CD8-positive, alpha-beta memory T cell (primary cell): ENCODE data around the gene TREH. TPM values are rescaled to one million over a fixed set of nuclear protein-coding genes. Genes with fewer than 3 reads are reported as not detected.
"Not testable (repeated sequence)": the region's sequence is repeated elsewhere in the genome, so short reads cannot be mapped to it uniquely, and the experiment has no call there.

Experiments used
- CTCF ChIA-PET: fragments of 350-600 bp; sonication (Branson Sonifier 250); formaldehyde crosslinking; loops from one replicate; lab custom pipeline; 2021; ENCODE audit warnings: antibody characterized with exemption; lab: Charles Lee
- POLR2A ChIA-PET: fragments of 350-600 bp; sonication (Branson Sonifier 250); formaldehyde crosslinking; loops from one replicate; lab custom pipeline; 2021; ENCODE audit warnings: antibody characterized with exemption; lab: Charles Lee
- DNase-seq, 5 donors: peaks; one replicate each; pipeline versions ENCODE4 v3.0.0 to v3.0.0-alpha.2; 2020 to 2022; ENCODE audit warnings: mixed read lengths in 1 of 5
- H3K27ac ChIP-seq: one replicate; pipeline ENCODE4 v1.7.0; 2013; ENCODE audit warnings: low read depth, mild to moderate bottlenecking, low read length, moderate library complexity
- H3K27me3 ChIP-seq: 2 replicates; pipeline ENCODE4 v1.7.0; 2013; ENCODE audit warnings: low read length, mild to moderate bottlenecking; ENCODE audit not compliant: insufficient read depth, poor library complexity, severe bottlenecking
- H3K36me3 ChIP-seq: 2 replicates; pipeline ENCODE4 v1.7.0; 2013; ENCODE audit warnings: mild to moderate bottlenecking, low read length, moderate library complexity; ENCODE audit not compliant: insufficient read depth
- H3K4me1 ChIP-seq: 2 replicates; pipeline ENCODE4 v1.7.0; 2013; ENCODE audit warnings: mild to moderate bottlenecking, low read length, moderate library complexity; ENCODE audit not compliant: insufficient read depth
- H3K4me3 ChIP-seq: 2 replicates; pipeline ENCODE4 v1.7.0; 2013; ENCODE audit warnings: mild to moderate bottlenecking, low read length
- H3K9me3 ChIP-seq: 2 replicates; pipeline ENCODE4 v1.7.0; 2013; ENCODE audit warnings: mild to moderate bottlenecking, low read length
- H3K27ac Mint-ChIP-seq, 8 donors: one replicate each; pipeline ENCODE4 v1.8.0; 2020 to 2021; ENCODE audit warnings: mixed read lengths in 8 of 8, mild to moderate bottlenecking in 6 of 8, inconsistent platforms in 3 of 8, moderate library complexity in 3 of 8
- H3K27me3 Mint-ChIP-seq, 2 donors: one replicate each; pipeline ENCODE4 v1.8.0; 2020 to 2021; ENCODE audit warnings: mixed read lengths in 2 of 2, mild to moderate bottlenecking in 1 of 2, moderate library complexity in 1 of 2
- H3K36me3 Mint-ChIP-seq, 3 donors: one replicate each; pipeline ENCODE4 v1.8.0; 2020 to 2021; ENCODE audit warnings: mixed read lengths in 3 of 3, inconsistent platforms in 1 of 3, mild to moderate bottlenecking in 1 of 3
- H3K4me1 Mint-ChIP-seq, 3 donors: one replicate each; pipeline ENCODE4 v1.8.0; 2020 to 2021; ENCODE audit warnings: mixed read lengths in 3 of 3, inconsistent platforms in 1 of 3, mild to moderate bottlenecking in 1 of 3
- H3K4me3 Mint-ChIP-seq, 7 donors: one replicate each; pipeline ENCODE4 v1.8.0; 2020 to 2021; ENCODE audit warnings: mixed read lengths in 7 of 7, mild to moderate bottlenecking in 6 of 7, moderate library complexity in 4 of 7, inconsistent platforms in 2 of 7
- H3K9me3 Mint-ChIP-seq, 5 donors: one replicate each; pipeline ENCODE4 v1.8.0; 2020 to 2022; ENCODE audit warnings: mixed read lengths in 5 of 5, mild to moderate bottlenecking in 3 of 5, moderate library complexity in 2 of 5, inconsistent platforms in 1 of 5
- polyA plus RNA-seq: library from polyadenylated mRNA; unstranded; fragments of 300-500 nt; fragmentation: Illumina TruSeq; gene quantifications from one replicate; pipeline ENCODE4 v1.2.3, GENCODE V29; 2021
- total RNA-seq, 2 experiments: library from RNA; stranded (reverse); gene quantifications; one replicate each; pipeline ENCODE4 v1.2.3, GENCODE V29; 2021

The TREH gene
- total and polyA plus RNA-seq, 3 experiments from 2014 or later = not detected

- H3K9me3 Mint-ChIP-seq, H3K27me3 ChIP-seq, H3K4me3 Mint-ChIP-seq, H3K9me3 ChIP-seq, H3K4me3 ChIP-seq, H3K36me3 ChIP-seq, H3K4me1 Mint-ChIP-seq, H3K27me3 Mint-ChIP-seq, H3K27ac ChIP-seq, POLR2A ChIA-PET, H3K36me3 Mint-ChIP-seq, CTCF ChIA-PET, H3K4me1 ChIP-seq, DNase-seq: not testable (repeated sequence)
- H3K27ac Mint-ChIP-seq = peak overlapping the region in 1 of 8 donors; percentile 69
These were observed 38.3 kb upstream of the TREH start for GRCh38 chr11:118717733-118718132.

- H3K27me3 Mint-ChIP-seq, H3K4me3 Mint-ChIP-seq, POLR2A ChIA-PET, H3K36me3 Mint-ChIP-seq, H3K4me3 ChIP-seq, H3K4me1 ChIP-seq, CTCF ChIA-PET, H3K4me1 Mint-ChIP-seq, H3K9me3 Mint-ChIP-seq, H3K27ac ChIP-seq, DNase-seq, H3K27me3 ChIP-seq, H3K9me3 ChIP-seq, H3K36me3 ChIP-seq: not testable (repeated sequence)
- H3K27ac Mint-ChIP-seq = peak overlapping the region in 1 of 8 donors; percentile 38
These were observed 37.8 kb upstream of the TREH start for GRCh38 chr11:118717221-118717620.

- Mint-ChIP-seq H3K4me3 (no peak overlapping the region), H3K4me1 (peaks cover 0 to 2% (median 0%) of the 10 kb centered on the region in 3 donors), H3K27me3 (no peaks in the 10 kb centered on the region), H3K27ac (no peak overlapping the region), H3K36me3 (no peaks in the 10 kb centered on the region), H3K9me3 (no peaks in the 10 kb centered on the region)
- CTCF ChIA-PET = interaction anchor here (1.0 kb wide), 1 partner anchor 10 kb away, joined by 3 read pairs; no protein-coding TSS in a partner anchor
- Histone ChIP-seq H3K36me3 (no peaks in the 10 kb centered on the region), H3K27ac (no peak overlapping the region), H3K9me3 (no peaks in the 10 kb centered on the region), H3K4me3 (no peak overlapping the region), H3K27me3 (no peaks in the 10 kb centered on the region), H3K4me1 (no peaks in the 10 kb centered on the region)
- no peak for DNase-seq
- POLR2A ChIA-PET = no interaction called here
These were observed 36.4 kb upstream of the TREH start for GRCh38 chr11:118715837-118716260.

- POLR2A ChIA-PET = no interaction called here
- Mint-ChIP-seq H3K36me3 (no peaks in the 10 kb centered on the region), H3K9me3 (no peaks in the 10 kb centered on the region), H3K27me3 (no peaks in the 10 kb centered on the region), H3K27ac (no peak overlapping the region), H3K4me1 (peaks cover 0 to 2% (median 0%) of the 10 kb centered on the region in 3 donors), H3K4me3 (no peak overlapping the region)
- no peaks in the 10 kb centered on the region for H3K27me3 ChIP-seq
- H3K36me3 ChIP-seq = no peaks in the 10 kb centered on the region
- no peaks in the 10 kb centered on the region for H3K9me3 ChIP-seq
- H3K27ac ChIP-seq = no peak overlapping the region
- no peak overlapping the region for H3K4me3 ChIP-seq
- CTCF ChIA-PET = interaction anchor here (1.0 kb wide), 1 partner anchor 10 kb away, joined by 3 read pairs; no protein-coding TSS in a partner anchor
- no peaks in the 10 kb centered on the region for H3K4me1 ChIP-seq
- DNase-seq = no peak
These were observed 35.9 kb upstream of the TREH start for GRCh38 chr11:118715245-118715831.

GRCh38 chr11:118714816-118715215, 35.4 kb upstream of the TREH start:
- Mint-ChIP-seq H3K9me3 (no peaks in the 10 kb centered on the region), H3K4me1 (peaks cover 0 to 2% (median 0%) of the 10 kb centered on the region in 3 donors), H3K27me3 (no peaks in the 10 kb centered on the region), H3K4me3 (no peak overlapping the region), H3K27ac (peak overlapping the region in 1 of 8 donors; percentile 78), H3K36me3 (no peaks in the 10 kb centered on the region)
- H3K27me3 ChIP-seq = no peaks in the 10 kb centered on the region
- H3K4me1 ChIP-seq = no peaks in the 10 kb centered on the region
- no peak overlapping the region for H3K4me3 ChIP-seq
- DNase-seq = no peak
- H3K36me3 ChIP-seq = no peaks in the 10 kb centered on the region
- CTCF ChIA-PET = interaction anchor here (1.0 kb wide), 1 partner anchor 9 kb away, joined by 3 read pairs; no protein-coding TSS in a partner anchor
- no peaks in the 10 kb centered on the region for H3K9me3 ChIP-seq
- no peak overlapping the region for H3K27ac ChIP-seq
- POLR2A ChIA-PET = no interaction called here

GRCh38 chr11:118714416-118714815, 35.0 kb upstream of the TREH start:
- DNase-seq, H3K27me3 ChIP-seq, POLR2A ChIA-PET, H3K9me3 Mint-ChIP-seq, H3K4me1 ChIP-seq, H3K36me3 Mint-ChIP-seq, H3K4me3 ChIP-seq, H3K4me3 Mint-ChIP-seq, H3K27me3 Mint-ChIP-seq, H3K9me3 ChIP-seq, H3K36me3 ChIP-seq, H3K27ac ChIP-seq, CTCF ChIA-PET, H3K4me1 Mint-ChIP-seq, H3K27ac Mint-ChIP-seq: not testable (repeated sequence)

- Mint-ChIP-seq H3K27ac (peak overlapping the region in 1 of 8 donors; percentile 25), H3K4me3 (no peak overlapping the region), H3K27me3 (no peaks in the 10 kb centered on the region), H3K4me1 (peaks cover 28 to 36% (median 33%) of the 10 kb centered on the region in 3 donors), H3K36me3 (no peaks in the 10 kb centered on the region), H3K9me3 (no peaks in the 10 kb centered on the region)
- Histone ChIP-seq H3K36me3 (no peaks in the 10 kb centered on the region), H3K4me1 (peaks cover 34% of the 10 kb centered on the region), H3K4me3 (no peak overlapping the region), H3K9me3 (no peaks in the 10 kb centered on the region), H3K27ac (no peak overlapping the region), H3K27me3 (no peaks in the 10 kb centered on the region)
- no peak for DNase-seq
- ChIA-PET POLR2A (no interaction called here), CTCF (interaction anchor here (1.1 to 3.8 kb wide), 3 partner anchors 8 to 56 kb away, joined by 3 to 22 read pairs (median 4); no protein-coding TSS in a partner anchor)
These were observed 28.8 kb upstream of the TREH start for GRCh38 chr11:118708296-118708695.

- no peak overlapping the region for H3K4me3 Mint-ChIP-seq
- Histone ChIP-seq H3K4me3 (no peak overlapping the region), H3K27ac (no peak overlapping the region), H3K27me3 (no peaks in the 10 kb centered on the region), H3K9me3 (no peaks in the 10 kb centered on the region), H3K4me1 (peaks cover 41% of the 10 kb centered on the region), H3K36me3 (no peaks in the 10 kb centered on the region)
- no peaks in the 10 kb centered on the region for H3K27me3 Mint-ChIP-seq
- H3K4me1 Mint-ChIP-seq = peaks cover 29 to 43% (median 41%) of the 10 kb centered on the region in 3 donors
- DNase-seq = no peak
- H3K36me3 Mint-ChIP-seq = no peaks in the 10 kb centered on the region
- H3K27ac Mint-ChIP-seq = no peak overlapping the region
- POLR2A ChIA-PET = no interaction called here
- no peaks in the 10 kb centered on the region for H3K9me3 Mint-ChIP-seq
- CTCF ChIA-PET = interaction anchor here (2.5 to 3.8 kb wide), 3 partner anchors 12 to 223 kb away, joined by 8 to 33 read pairs (median 22); no protein-coding TSS in a partner anchor
These were observed 27.0 kb upstream of the TREH start for GRCh38 chr11:118706546-118706825.
